AG10803 (cell line): ENCODE results near the gene LMO3.

Experiments
- DNase-seq: peaks from one replicate; pipeline ENCODE4 v3.0.0; 2010; ENCODE audit warnings: low read depth
- H3K4me3 ChIP-seq: 2 replicates; pipeline ENCODE4 v1.5.1; 2011; ENCODE audit warnings: mild to moderate bottlenecking, low read length, control low read depth
- TF ChIP-seq, protein P1 (sequence below): conservative IDR thresholded peaks from 2 replicates; pipeline ENCODE4 v1.5.1; 2011; ENCODE audit warnings: mild to moderate bottlenecking, low read length, control low read depth, inconsistent platforms

LMO3 gene

DNA sequence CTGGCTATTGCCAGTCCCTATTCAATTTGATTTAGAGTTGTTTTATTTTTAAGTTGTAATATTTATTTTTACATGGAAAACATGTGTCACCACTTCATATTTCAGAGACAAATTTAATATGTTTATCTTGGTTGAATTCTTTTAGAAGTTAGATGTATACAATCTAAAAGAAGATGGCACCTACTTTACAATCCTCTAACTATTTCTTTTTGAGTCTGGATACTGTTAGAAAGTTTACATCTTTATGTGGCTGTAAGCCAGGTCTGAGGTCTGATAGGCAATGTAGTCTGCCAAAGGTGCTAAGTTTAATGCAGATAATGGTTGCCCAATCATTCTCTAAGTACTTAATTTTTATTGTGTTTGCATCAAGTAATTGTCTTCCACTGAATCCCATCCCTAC, 7.2 kb upstream of the LMO3 start:
- DNase-seq, result no peak
- H3K4me3 ChIP-seq, result no peak overlapping the region
- TF ChIP-seq, protein P1, sequence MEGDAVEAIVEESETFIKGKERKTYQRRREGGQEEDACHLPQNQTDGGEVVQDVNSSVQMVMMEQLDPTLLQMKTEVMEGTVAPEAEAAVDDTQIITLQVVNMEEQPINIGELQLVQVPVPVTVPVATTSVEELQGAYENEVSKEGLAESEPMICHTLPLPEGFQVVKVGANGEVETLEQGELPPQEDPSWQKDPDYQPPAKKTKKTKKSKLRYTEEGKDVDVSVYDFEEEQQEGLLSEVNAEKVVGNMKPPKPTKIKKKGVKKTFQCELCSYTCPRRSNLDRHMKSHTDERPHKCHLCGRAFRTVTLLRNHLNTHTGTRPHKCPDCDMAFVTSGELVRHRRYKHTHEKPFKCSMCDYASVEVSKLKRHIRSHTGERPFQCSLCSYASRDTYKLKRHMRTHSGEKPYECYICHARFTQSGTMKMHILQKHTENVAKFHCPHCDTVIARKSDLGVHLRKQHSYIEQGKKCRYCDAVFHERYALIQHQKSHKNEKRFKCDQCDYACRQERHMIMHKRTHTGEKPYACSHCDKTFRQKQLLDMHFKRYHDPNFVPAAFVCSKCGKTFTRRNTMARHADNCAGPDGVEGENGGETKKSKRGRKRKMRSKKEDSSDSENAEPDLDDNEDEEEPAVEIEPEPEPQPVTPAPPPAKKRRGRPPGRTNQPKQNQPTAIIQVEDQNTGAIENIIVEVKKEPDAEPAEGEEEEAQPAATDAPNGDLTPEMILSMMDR, result no peak

DNA sequence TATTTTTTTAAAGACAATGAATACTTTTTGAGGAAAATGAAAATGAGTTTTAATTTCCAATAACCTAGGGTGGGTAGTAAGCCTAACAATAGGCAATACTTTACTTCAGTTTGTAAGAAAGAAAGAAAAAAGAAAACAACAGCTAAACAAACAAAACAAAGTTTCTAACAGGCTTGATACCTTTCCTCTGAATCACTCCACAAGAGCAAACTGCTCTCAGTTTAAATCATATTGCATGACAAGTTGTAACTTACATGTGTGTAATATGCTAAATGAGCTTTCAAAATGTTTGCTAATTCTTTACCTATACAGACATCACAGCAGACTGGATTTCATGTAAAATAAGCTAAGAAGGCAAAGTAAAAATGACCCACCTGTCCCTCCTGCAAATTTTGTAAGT, 6.7 kb upstream of the LMO3 start:
- peak; percentile 20 for DNase-seq
- no peak overlapping the region for H3K4me3 ChIP-seq
- TF ChIP-seq, protein P1, result no peak

DNA sequence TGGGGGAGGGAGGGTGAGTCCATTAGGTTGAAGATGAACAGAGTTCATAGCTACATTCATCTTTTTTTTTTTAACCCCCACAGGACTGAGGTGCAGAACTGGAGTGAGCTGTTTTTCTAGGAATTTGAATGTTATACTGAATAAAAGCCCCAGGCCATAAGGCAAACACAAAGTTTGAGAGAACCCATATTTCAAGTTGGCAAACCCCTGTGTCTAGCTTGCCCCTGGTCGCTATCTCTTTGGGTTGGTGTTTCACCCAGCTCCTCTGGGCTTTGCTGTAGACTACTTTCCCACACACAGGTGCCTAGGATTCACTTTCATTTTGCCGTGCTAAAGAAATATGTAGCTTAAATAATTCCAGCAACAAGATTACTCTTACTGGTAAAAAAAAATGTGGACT, 5.2 kb upstream of the LMO3 start:
- no peak for DNase-seq
- no peak overlapping the region for H3K4me3 ChIP-seq
- TF ChIP-seq, protein P1, result no peak

DNA sequence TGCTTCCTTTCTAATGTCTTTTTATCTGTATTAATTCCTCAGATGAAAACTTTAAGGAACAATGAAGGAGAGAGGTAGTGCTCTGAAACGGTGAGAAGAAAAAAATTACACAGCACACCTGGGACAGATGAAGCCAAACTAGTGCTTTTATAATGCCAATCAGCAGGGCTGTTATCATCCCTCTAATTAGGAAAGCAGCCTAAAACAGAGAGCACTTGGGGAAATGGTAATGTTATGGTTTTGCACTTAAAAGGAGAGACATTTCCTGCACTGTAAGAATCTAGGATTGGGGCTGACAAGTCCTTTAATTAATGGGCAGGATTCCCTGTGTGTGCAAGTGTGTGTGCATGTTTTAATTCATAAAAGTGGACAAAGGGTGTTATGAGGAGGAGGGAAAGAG, 4.8 kb upstream of the LMO3 start:
- no peak overlapping the region for H3K4me3 ChIP-seq
- DNase-seq, result no peak
- TF ChIP-seq, protein P1, result no peak

DNA sequence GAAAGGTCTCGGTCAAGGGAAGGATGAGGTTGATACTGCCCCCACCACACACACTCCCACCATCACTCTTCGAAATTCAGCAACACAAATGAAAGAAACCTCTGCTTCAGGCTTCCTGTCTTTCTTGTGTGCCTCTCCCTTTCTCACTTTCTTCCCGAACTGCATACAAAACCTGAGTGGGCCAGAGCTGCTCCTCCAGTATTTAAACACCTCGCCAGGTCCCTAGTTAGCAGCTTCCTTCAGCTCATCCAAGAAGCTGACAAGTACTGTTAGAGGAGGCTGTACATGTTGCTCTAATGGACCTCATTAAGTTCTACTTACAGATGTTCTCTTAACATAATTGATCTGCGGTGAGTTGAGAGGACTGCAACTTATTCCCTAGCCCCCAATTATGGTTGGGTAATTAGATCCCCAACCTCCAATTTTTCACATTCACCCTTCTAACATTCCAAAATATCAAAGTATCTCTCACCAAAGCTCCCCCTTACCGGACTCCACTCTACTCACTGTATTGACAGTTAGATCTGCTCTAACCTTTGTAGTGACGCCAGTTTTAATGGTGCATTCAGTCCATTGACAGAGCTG, 4.1 kb upstream of the LMO3 start:
- H3K4me3 ChIP-seq, result no peak overlapping the region
- TF ChIP-seq, protein P1, result no peak
- DNase-seq, result no peak

DNA sequence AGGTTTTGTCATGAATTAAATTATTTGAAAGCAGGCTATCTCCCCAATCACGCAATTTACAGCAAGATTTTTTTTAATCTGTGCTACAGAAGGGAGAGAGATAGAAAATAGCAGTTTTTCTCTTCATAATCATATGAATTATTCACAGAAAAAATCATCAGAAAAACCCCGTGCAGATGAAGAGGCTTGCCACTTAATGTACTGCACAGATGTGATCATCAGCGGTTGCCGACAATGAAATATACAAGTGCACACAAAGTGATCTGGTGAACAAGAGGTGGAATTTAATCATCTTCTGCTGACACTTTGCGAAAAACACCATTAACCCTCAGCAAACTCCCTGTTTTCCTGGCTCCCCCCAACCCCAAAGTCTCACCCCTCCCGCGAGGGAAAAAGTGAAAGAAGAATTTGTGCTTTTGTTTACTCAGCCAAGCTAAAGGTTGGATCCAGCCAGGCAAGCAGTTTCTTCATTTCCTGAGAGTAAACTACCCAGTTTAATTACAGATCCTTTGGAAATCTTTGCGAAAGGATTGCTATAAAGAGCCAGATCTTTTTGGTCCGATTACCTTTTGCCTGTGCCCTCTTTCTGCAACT, 3.1 kb upstream of the LMO3 start:
- no peak for DNase-seq
- peak overlapping the region; percentile 31; the same call in 1 of the 2 replicates for H3K4me3 ChIP-seq
- TF ChIP-seq, protein P1, result no peak
